Sigmoid colon (tissue), 7 donors: Measurements from ENCODE around the gene RELN. TPM values are rescaled to one million over a fixed set of nuclear protein-coding genes. Genes with fewer than 3 reads are reported as not detected.

ENCODE experiments used
- DNase-seq: peaks from one replicate; pipeline ENCODE4 v3.0.0-alpha.2; 2019
- H3K27ac ChIP-seq, 4 donors: fragments of 200-600 bp; sonication (generic); one replicate each; pipeline ENCODE4 v1.5.1; 2016 to 2019; ENCODE audit warnings: mild to moderate bottlenecking in 1 of 4
- H3K27me3 ChIP-seq, 3 donors: fragments of 200-600 bp; sonication (generic); one replicate each; pipeline ENCODE4 v1.5.1; 2019; ENCODE audit warnings: mild to moderate bottlenecking in 1 of 3
- H3K36me3 ChIP-seq, 4 donors: fragments of 200-600 bp; sonication (generic); one replicate each; pipeline ENCODE4 v1.5.1; 2016 to 2019
- H3K4me1 ChIP-seq, 4 donors: fragments of 200-600 bp; sonication (generic); one replicate each; pipeline ENCODE4 v1.5.1; 2017 to 2019
- H3K4me3 ChIP-seq, 4 donors: fragments of 200-600 bp; sonication (generic); one replicate each; pipeline ENCODE4 v1.5.1; 2017 to 2019; ENCODE audit warnings: mild to moderate bottlenecking in 2 of 4, moderate library complexity in 1 of 4
- H3K9me3 ChIP-seq, 4 donors: fragments of 200-600 bp in 3 of 4; sonication (generic) in 3 of 4; one replicate each; pipeline versions ENCODE4 v1.5.1 to v1.6.1; 2013 to 2019
- EP300 ChIP-seq, 4 donors: sonication (generic); formaldehyde crosslinking; IDR thresholded peaks; one replicate each; pipeline ENCODE4 v1.6.1; 2017; ENCODE audit warnings: antibody characterized with exemption in 4 of 4
- POLR2A ChIP-seq, 2 donors: fragments of 450-650 bp; IDR thresholded peaks; one replicate each; pipeline ENCODE4 v1.6.1; 2016; ENCODE audit warnings: antibody characterized with exemption in 2 of 2, mild to moderate bottlenecking in 2 of 2, moderate library complexity in 2 of 2
- POLR2AphosphoS5 ChIP-seq, 4 donors: sonication (generic); formaldehyde crosslinking; IDR thresholded peaks; one replicate each; pipeline ENCODE4 v1.6.1; 2017; ENCODE audit warnings: antibody characterized with exemption in 4 of 4
- WGBS, 2 donors: extraction: QIAGEN DNeasy Blood & Tissue Kit; methylation state at CpG; one replicate each; pipeline ENCODE4 v1.1.7; 2013; 5-methylcytosine and 5-hydroxymethylcytosine counted together
- intact Hi-C: fragments of 100-400 bp; cut with DNase I; formaldehyde crosslinking; loops from one replicate; pipeline ENCODE4 v1.15.1; 2023
- polyA plus RNA-seq, 3 donors: library from polyadenylated mRNA; stranded (reverse); fragments of 200-250 nt; gene quantifications; one replicate each; pipeline ENCODE4 v1.2.3, GENCODE V29; 2013
- total RNA-seq, 4 donors: library from RNA; depleted of rRNA; stranded (reverse); fragments of >200 nt; gene quantifications; one replicate each; pipeline ENCODE4 v1.1.0, GENCODE V29; 2016
- TF ChIP-seq, protein P1 (sequence below), 4 experiments: fragments of 450-650 bp in 3 of 4; fragments of 200-600 bp in 1 of 4; IDR thresholded peaks; one replicate each; pipeline ENCODE4 v1.5.1; 2016 to 2019; ENCODE audit warnings: antibody characterized with exemption in 4 of 4, mild to moderate bottlenecking in 3 of 4, moderate library complexity in 2 of 4
- donor health status: healthy with polysubstance abuse.
- donor health status: Bipolar disorder and iron deficiency.
- donor health status: healthy.

RELN gene
- total and polyA plus RNA-seq, 7 donors: under 0.01 to 9.2 (median 4.3) TPM; not detected in 1

DNA sequence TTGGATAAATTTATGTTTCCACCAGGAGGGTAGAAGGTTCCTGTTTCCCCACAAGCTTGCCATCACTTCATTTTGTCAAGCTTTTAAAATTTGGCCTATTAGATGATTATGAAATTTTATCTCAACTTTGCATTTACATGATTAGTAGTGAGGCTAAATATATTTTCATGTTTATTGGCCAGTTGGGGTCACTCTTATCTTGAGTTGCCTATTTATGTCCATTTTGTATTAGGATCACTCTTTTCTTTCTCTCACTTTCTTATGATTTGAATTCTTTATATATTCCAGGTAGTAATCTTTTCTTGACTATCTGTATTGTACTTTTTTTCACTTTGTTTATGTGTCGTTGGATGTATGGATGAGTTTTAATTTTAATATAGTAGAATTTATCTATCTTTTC, 324.9 kb downstream of the RELN start:
- Histone ChIP-seq H3K4me1 (no peaks in the 10 kb centered on the region), H3K4me3 (no peak overlapping the region), H3K27me3 (peaks cover 0 to 2% (median 0%) of the 10 kb centered on the region in 3 donors), H3K36me3 (no peaks in the 10 kb centered on the region), H3K9me3 (no peaks in the 10 kb centered on the region), H3K27ac (no peak overlapping the region)
- WGBS, 2 donors: 83 to 91% methylated on average over 1 of the region's 1 CpG
- DNase-seq: no peak
- TF ChIP-seq POLR2A (IDR thresholded peaks at IDR 0.05) (no peak), POLR2AphosphoS5 (IDR thresholded peaks at IDR 0.05) (no peak), EP300 (IDR thresholded peaks at IDR 0.05) (no peak)
- TF ChIP-seq, protein P1, sequence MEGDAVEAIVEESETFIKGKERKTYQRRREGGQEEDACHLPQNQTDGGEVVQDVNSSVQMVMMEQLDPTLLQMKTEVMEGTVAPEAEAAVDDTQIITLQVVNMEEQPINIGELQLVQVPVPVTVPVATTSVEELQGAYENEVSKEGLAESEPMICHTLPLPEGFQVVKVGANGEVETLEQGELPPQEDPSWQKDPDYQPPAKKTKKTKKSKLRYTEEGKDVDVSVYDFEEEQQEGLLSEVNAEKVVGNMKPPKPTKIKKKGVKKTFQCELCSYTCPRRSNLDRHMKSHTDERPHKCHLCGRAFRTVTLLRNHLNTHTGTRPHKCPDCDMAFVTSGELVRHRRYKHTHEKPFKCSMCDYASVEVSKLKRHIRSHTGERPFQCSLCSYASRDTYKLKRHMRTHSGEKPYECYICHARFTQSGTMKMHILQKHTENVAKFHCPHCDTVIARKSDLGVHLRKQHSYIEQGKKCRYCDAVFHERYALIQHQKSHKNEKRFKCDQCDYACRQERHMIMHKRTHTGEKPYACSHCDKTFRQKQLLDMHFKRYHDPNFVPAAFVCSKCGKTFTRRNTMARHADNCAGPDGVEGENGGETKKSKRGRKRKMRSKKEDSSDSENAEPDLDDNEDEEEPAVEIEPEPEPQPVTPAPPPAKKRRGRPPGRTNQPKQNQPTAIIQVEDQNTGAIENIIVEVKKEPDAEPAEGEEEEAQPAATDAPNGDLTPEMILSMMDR (IDR thresholded peaks at IDR 0.05): no peak
- intact Hi-C loops: no loop called here

DNA sequence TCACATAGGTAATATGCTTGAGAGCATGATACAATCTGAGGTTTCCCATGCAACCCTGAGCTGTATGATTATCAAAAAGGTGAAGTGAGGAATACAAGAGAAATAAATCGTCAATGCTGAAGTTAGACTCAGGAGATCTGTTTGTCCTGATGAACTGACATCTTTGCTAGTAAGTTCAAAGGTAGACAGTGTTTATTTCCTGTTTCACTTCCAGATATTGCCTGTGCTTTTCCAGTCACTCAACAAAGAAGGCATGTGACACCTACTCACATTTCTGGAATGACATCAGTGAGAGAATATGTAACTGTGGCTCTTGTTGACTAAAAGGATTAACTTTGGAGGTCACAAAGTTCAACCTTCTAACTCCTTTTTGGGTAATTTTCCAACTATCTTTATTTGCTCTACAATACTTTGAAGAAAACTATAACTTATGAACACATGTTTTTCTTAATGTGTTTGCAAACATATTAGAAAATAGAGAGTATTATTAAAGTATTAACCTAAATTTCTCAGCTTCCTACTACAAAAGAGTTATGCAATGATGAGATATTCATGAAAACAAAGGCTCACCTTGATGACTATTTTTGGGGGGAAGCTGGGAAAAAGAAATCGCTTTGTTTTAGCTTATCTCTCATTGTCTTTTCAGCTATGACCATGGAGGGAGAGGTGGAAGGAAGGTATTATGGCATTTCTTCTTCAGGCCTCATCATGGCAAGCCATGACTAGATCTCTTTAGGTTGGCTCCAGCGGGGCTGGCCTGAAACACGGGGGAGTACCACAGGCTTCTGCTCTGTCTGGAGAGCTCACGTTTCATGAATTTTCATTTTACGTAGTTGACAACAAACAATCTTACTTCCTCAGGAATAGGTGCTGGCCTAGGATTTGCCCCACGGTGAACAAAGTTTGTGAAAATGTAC, 328.7 kb downstream of the RELN start:
- no peaks in the 10 kb centered on the region for H3K36me3 ChIP-seq
- no peak overlapping the region for H3K4me3 ChIP-seq
- H3K27ac ChIP-seq: no peak overlapping the region
- intact Hi-C loops: no loop called here
- TF ChIP-seq, protein P1 (IDR thresholded peaks at IDR 0.05): no peak
- no peak for TF ChIP-seq EP300 (IDR thresholded peaks at IDR 0.05)
- no peak for TF ChIP-seq POLR2A (IDR thresholded peaks at IDR 0.05)
- TF ChIP-seq POLR2AphosphoS5 (IDR thresholded peaks at IDR 0.05): no peak
- WGBS, 2 donors: 78 to 87% methylated on average over 7 of the region's 7 CpGs
- no peaks in the 10 kb centered on the region for H3K4me1 ChIP-seq
- H3K27me3 ChIP-seq: no peaks in the 10 kb centered on the region
- no peaks in the 10 kb centered on the region for H3K9me3 ChIP-seq
- DNase-seq: no peak

DNA sequence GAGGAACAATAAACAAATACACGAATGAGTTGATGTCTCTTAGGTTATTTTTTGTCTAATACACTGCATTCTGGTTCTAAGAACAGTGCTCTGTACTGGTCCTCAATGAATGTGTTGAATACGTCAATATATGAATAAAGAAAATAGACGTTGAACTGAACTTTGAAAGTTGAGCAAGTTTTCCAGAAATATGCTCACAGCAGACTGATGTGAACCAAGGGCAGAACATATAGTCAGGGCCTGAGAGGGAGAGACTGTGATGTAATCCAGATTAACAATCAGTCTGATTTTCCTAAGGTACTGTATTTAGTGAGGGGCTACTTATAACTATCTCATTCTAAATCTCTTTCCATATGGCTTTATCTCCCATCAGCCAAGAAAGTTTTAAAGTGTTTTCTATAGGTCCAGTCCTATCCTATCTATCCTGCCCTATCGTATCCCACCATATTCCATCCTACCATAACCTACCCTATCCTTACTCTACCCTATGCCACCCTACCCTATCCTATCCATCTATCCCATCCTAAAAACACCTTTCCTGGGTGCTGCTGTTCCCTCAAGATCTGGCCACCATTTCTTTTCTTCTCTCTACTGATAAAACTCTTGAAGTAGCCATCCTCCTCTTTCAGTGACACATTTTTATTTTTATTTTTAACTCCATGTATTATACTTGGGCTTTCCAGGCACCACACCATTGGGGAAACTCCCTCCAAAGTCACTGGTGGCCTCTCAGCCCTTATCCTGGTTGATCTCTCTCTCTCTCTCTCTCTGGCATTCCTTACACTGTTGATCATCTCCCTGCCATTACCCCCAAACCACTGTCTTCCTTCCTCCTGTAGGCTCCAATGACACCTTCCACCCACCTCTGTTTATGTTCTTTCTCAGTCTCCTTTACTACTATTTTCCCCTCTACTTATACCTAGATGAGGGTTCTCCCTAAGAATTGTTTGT, 331.1 kb downstream of the RELN start:
- intact Hi-C loops: no loop called here
- H3K36me3 ChIP-seq: no peaks in the 10 kb centered on the region
- no peak overlapping the region for H3K27ac ChIP-seq
- DNase-seq: no peak
- no peak for TF ChIP-seq POLR2A (IDR thresholded peaks at IDR 0.05)
- TF ChIP-seq, protein P1 (IDR thresholded peaks at IDR 0.05): no peak
- no peak for TF ChIP-seq POLR2AphosphoS5 (IDR thresholded peaks at IDR 0.05)
- no peak for TF ChIP-seq EP300 (IDR thresholded peaks at IDR 0.05)
- no peaks in the 10 kb centered on the region for H3K27me3 ChIP-seq
- no peaks in the 10 kb centered on the region for H3K4me1 ChIP-seq
- no peak overlapping the region for H3K4me3 ChIP-seq
- H3K9me3 ChIP-seq: no peaks in the 10 kb centered on the region
- WGBS, 2 donors: 76 to 83% methylated on average over 4 of the region's 4 CpGs

DNA sequence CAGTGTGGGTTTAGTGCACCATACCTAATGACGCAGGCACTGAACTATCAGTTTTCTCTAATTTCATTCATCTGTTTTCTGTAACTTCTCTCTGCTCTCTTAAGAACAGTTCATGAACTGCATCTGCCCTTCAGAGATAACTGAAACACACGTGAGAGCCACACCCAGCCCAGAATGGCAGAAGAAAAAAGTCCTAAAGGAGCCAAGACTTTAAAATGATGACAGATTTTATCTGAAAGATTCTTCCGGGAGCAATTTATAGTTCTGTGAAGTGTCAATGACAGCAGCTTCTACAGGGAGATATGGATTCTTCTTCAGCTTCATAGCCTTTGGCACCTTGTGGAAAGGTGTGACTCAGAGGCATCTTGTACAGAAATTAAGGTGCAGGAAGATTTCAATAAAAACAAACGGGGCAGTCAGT, 332.0 kb downstream of the RELN start:
- intact Hi-C loops: no loop called here
- no peaks in the 10 kb centered on the region for H3K9me3 ChIP-seq
- H3K4me3 ChIP-seq: no peak overlapping the region
- no peaks in the 10 kb centered on the region for H3K4me1 ChIP-seq
- DNase-seq: no peak
- no peaks in the 10 kb centered on the region for H3K27me3 ChIP-seq
- TF ChIP-seq EP300 (IDR thresholded peaks at IDR 0.05): no peak
- TF ChIP-seq, protein P1 (IDR thresholded peaks at IDR 0.05): no peak
- no peak for TF ChIP-seq POLR2AphosphoS5 (IDR thresholded peaks at IDR 0.05)
- TF ChIP-seq POLR2A (IDR thresholded peaks at IDR 0.05): no peak
- 34 to 64% methylated on average over 4 of the region's 4 CpGs for WGBS, 2 donors
- H3K36me3 ChIP-seq: no peaks in the 10 kb centered on the region
- H3K27ac ChIP-seq: no peak overlapping the region
